Body of pancreas (tissue), 4 donors: Measurements from ENCODE around the gene BLM. TPM values are rescaled to one million over a fixed set of nuclear protein-coding genes. Genes with fewer than 3 reads are reported as not detected.

Experiments
- ATAC-seq: fragments of 150-250 bp; one replicate; pipeline ENCODE4 v1.9.1; 2016
- DNase-seq, 4 donors: peaks; one replicate each; pipeline ENCODE4 v3.0.0-alpha.2; 2019
- H3K27ac ChIP-seq, 4 donors: fragments of 200-600 bp; sonication (generic); 1 replicate in 3 of 4; 2 replicates in 1 of 4; pipeline versions ENCODE4 v1.5.1 to v1.6.1; 2016 to 2019; ENCODE audit warnings: mild to moderate bottlenecking in 1 of 4, mixed read lengths in 1 of 4, moderate library complexity in 1 of 4
- H3K27me3 ChIP-seq, 2 donors: fragments of 200-600 bp; sonication (generic); one replicate each; pipeline ENCODE4 v1.6.0; 2016; ENCODE audit warnings: mild to moderate bottlenecking in 1 of 2
- H3K36me3 ChIP-seq, 2 donors: fragments of 200-600 bp; sonication (generic); replicated peaks in 1 of 2; 2 replicates each; pipeline ENCODE4 v1.5.1; 2016; ENCODE audit warnings: low read depth in 2 of 2; ENCODE audit not compliant: insufficient read depth in 1 of 2
- H3K4me1 ChIP-seq: fragments of 200-600 bp; sonication (generic); one replicate; pipeline ENCODE4 v1.6.0; 2016
- H3K4me3 ChIP-seq, 2 donors: fragments of 200-600 bp; sonication (generic); 1 replicate in 1 of 2; 2 replicates in 1 of 2; pipeline ENCODE4 v1.5.1; 2016 to 2019
- H3K9me3 ChIP-seq, 3 donors: fragments of 200-600 bp; sonication (generic); 1 replicate in 2 of 3; 2 replicates in 1 of 3; pipeline ENCODE4 v1.5.1; 2016
- CTCF ChIP-seq, 7 experiments: fragments of 450-650 bp in 4 of 7; fragments of 200-600 bp in 3 of 7; sonication (generic) in 3 of 7; IDR thresholded peaks; one replicate each; pipeline ENCODE4 v1.5.1; 2016 to 2019; ENCODE audit warnings: antibody characterized with exemption in 7 of 7
- POLR2A ChIP-seq, 3 donors: fragments of 450-650 bp; IDR thresholded peaks; one replicate each; pipeline ENCODE4 v1.6.1; 2016; ENCODE audit warnings: antibody characterized with exemption in 3 of 3, mild to moderate bottlenecking in 2 of 3
- WGBS, 2 donors: methylation state at CpG; one replicate each; pipeline ENCODE4 v1.1.5; 2017; 5-methylcytosine and 5-hydroxymethylcytosine counted together
- intact Hi-C: fragments of 100-400 bp; cut with DNase I; formaldehyde crosslinking; loops from one replicate; pipeline ENCODE4 v1.15.1; 2023
- small RNA-seq: library from RNA; depleted of rRNA; stranded (forward); fragments of <200 nt; gene quantifications from one replicate; pipeline ENCODE3, GENCODE V24; 2016
- total RNA-seq, 2 donors: library from RNA; depleted of rRNA; stranded (reverse); fragments of >200 nt; gene quantifications; one replicate each; pipeline ENCODE4 v1.1.0, GENCODE V29; 2016

Gene BLM
- total RNA-seq, 2 donors from 2014 or later = 0.26 to 1.3 TPM

- intact Hi-C loops = no loop called here
- no peaks in the 10 kb centered on the region for H3K36me3 ChIP-seq
- no peak for TF ChIP-seq CTCF (IDR thresholded peaks at IDR 0.05)
- TF ChIP-seq POLR2A (IDR thresholded peaks at IDR 0.05) = no peak
- no peak overlapping the region for H3K4me3 ChIP-seq
- 89 to 93% methylated on average over 4 of the region's 4 CpGs for WGBS, 2 donors
- no peaks in the 10 kb centered on the region for H3K9me3 ChIP-seq
- no peaks in the 10 kb centered on the region for H3K27me3 ChIP-seq
- no peak overlapping the region for H3K27ac ChIP-seq
- peaks cover 63% of the 10 kb centered on the region for H3K4me1 ChIP-seq
- ATAC-seq (no peak), DNase-seq (no peak)
These were observed 148.6 kb downstream of the BLM start for GRCh38 chr15:90865702-90866101.

Small RNA genes lying within 50 kb of the gene (small RNA-seq; reads per million reads assigned to genes)
- gene RF00093 (not detected), gene RN7SL363P (not detected)

Other genes starting within 250 kb of the BLM start
- 10 to 100 TPM; 10.5 to 13.0 TPM for gene CRTC3, start 187.4 kb upstream of the BLM start, total RNA-seq
- 100 to 1,000 TPM in 1 of 2 donors, 10 to 100 TPM in 1; 88.0 to 112 TPM for gene FURIN, start 151.2 kb downstream of the BLM start, total RNA-seq
- 10 to 100 TPM; 16.9 to 24.4 TPM for gene FES, start 167.2 kb downstream of the BLM start, total RNA-seq
- gene MAN2A2, start 186.0 kb downstream of the BLM start, total RNA-seq = 100 to 1,000 TPM in 1 of 2 donors, 10 to 100 TPM in 1; 78.9 to 138 TPM
- 10 to 100 TPM; 13.8 to 14.5 TPM for gene HDDC3, start 215.2 kb downstream of the BLM start, total RNA-seq
- gene UNC45A, start 217.9 kb downstream of the BLM start, total RNA-seq = 10 to 100 TPM; 42.8 to 85.0 TPM
- 10 to 100 TPM; 13.7 to 21.4 TPM for gene RCCD1, start 237.5 kb downstream of the BLM start, total RNA-seq